B cell (primary cell): Measurements from ENCODE around the gene RPRD1B. TPM values are rescaled to one million over a fixed set of nuclear protein-coding genes. Genes with fewer than 3 reads are reported as not detected.

Experiments used
- ATAC-seq: fragments of 200-7000 bp; cut with Tn5 transposase; one replicate; pipeline ENCODE4 v1.10.0; 2021; ENCODE audit warnings: low read depth, mild to moderate bottlenecking, moderate number of reproducible peaks, moderate library complexity
- CTCF ChIA-PET: fragments of 350-600 bp; sonication (Branson Sonifier 250); formaldehyde crosslinking; loops from one replicate; lab custom pipeline; 2021; ENCODE audit warnings: antibody characterized with exemption, inconsistent platforms; lab: Charles Lee
- POLR2A ChIA-PET: fragments of 350-600 bp; sonication (Branson Sonifier 250); formaldehyde crosslinking; loops from one replicate; lab custom pipeline; 2021; ENCODE audit warnings: antibody characterized with exemption; lab: Charles Lee
- DNase-seq: peaks from one replicate; pipeline ENCODE4 v3.0.0; 2013
- H2AFZ ChIP-seq: 2 replicates; pipeline ENCODE4 v1.6.1; 2012; ENCODE audit warnings: mild to moderate bottlenecking, low read depth, low read length; ENCODE audit not compliant: insufficient read depth, poor library complexity, severe bottlenecking
- H3K27ac ChIP-seq, 2 donors: 1 replicate in 1 of 2; 2 replicates in 1 of 2; pipeline ENCODE4 v1.5.1; 2012 to 2013; ENCODE audit warnings: low read length in 2 of 2, mild to moderate bottlenecking in 2 of 2, moderate library complexity in 1 of 2
- H3K27me3 ChIP-seq, 4 experiments: fragments of 200-600 bp in 1 of 4; sonication (generic) in 1 of 4; replicated peaks in 1 of 4; 1 replicate in 2 of 4; 2 replicates in 2 of 4; pipeline versions ENCODE4 v1.6.1 to v1.7.0; 2013 to 2016; ENCODE audit warnings: low read length in 3 of 4, mild to moderate bottlenecking in 2 of 4, mixed read lengths in 1 of 4, moderate library complexity in 1 of 4; ENCODE audit not compliant: insufficient read depth in 4 of 4, control insufficient read depth in 3 of 4; ENCODE audit errors: control extremely low read depth in 1 of 4
- H3K36me3 ChIP-seq, 2 experiments: replicated peaks in 1 of 2; 1 replicate in 1 of 2; 2 replicates in 1 of 2; pipeline versions ENCODE4 v1.6.1 to v1.7.1; 2013; ENCODE audit warnings: low read length in 1 of 2; ENCODE audit not compliant: insufficient read depth in 2 of 2, control insufficient read depth in 1 of 2; ENCODE audit errors: control extremely low read depth in 1 of 2, extremely low read depth in 1 of 2
- H3K4me1 ChIP-seq, 2 donors: fragments of 200-600 bp in 1 of 2; sonication (generic) in 1 of 2; 1 replicate in 1 of 2; 2 replicates in 1 of 2; pipeline versions ENCODE4 v1.5.1 to v1.6.1; 2013 to 2017; ENCODE audit warnings: low read length in 2 of 2; ENCODE audit not compliant: control insufficient read depth in 2 of 2, insufficient read depth in 2 of 2
- H3K4me2 ChIP-seq: replicated peaks from 2 replicates; pipeline ENCODE3; 2012; ENCODE audit warnings: mild to moderate bottlenecking, low read depth, low read length; ENCODE audit not compliant: poor library complexity, severe bottlenecking
- H3K4me3 ChIP-seq, 5 experiments: fragments of 200-600 bp in 1 of 5; sonication (generic) in 1 of 5; 1 replicate in 3 of 5; 2 replicates in 2 of 5; pipeline versions ENCODE4 v1.5.1 to v1.7.0; 2011 to 2016; ENCODE audit warnings: low read length in 4 of 5, mild to moderate bottlenecking in 4 of 5, low read depth in 2 of 5, control low read depth in 1 of 5, moderate library complexity in 1 of 5; ENCODE audit not compliant: insufficient read depth in 1 of 5; ENCODE audit errors: control extremely low read depth in 1 of 5, extremely low read depth in 1 of 5
- H3K79me2 ChIP-seq: fragments of 200-600 bp; sonication (generic); one replicate; pipeline ENCODE4 v1.6.0; 2016; ENCODE audit warnings: low read length; ENCODE audit not compliant: control insufficient read depth, insufficient read depth
- H3K9ac ChIP-seq: fragments of 200-600 bp; sonication (generic); 2 replicates; pipeline ENCODE4 v1.6.1; 2017; ENCODE audit warnings: mild to moderate bottlenecking, low read length, moderate library complexity
- H3K9me3 ChIP-seq, 3 donors: one replicate each; pipeline versions ENCODE4 v1.6.1 to v1.7.1; 2013; ENCODE audit warnings: low read length in 2 of 3; ENCODE audit not compliant: control insufficient read depth in 2 of 3, insufficient read depth in 1 of 3; ENCODE audit errors: control extremely low read depth in 1 of 3
- H4K20me1 ChIP-seq: 2 replicates; pipeline ENCODE4 v1.6.0; 2012; ENCODE audit warnings: mild to moderate bottlenecking, low read length; ENCODE audit not compliant: insufficient read depth, control insufficient read depth, poor library complexity, severe bottlenecking
- H3K27ac Mint-ChIP-seq: one replicate; pipeline ENCODE4 v1.8.0; 2021; ENCODE audit warnings: mixed read lengths
- H3K27me3 Mint-ChIP-seq: one replicate; pipeline ENCODE4 v1.8.0; 2021; ENCODE audit warnings: mixed read lengths
- H3K4me1 Mint-ChIP-seq: one replicate; pipeline ENCODE4 v1.8.0; 2021; ENCODE audit warnings: mixed read lengths
- H3K4me3 Mint-ChIP-seq: one replicate; pipeline ENCODE4 v1.8.0; 2021; ENCODE audit warnings: mixed read lengths
- H3K9me3 Mint-ChIP-seq: one replicate; pipeline ENCODE4 v1.8.0; 2022; ENCODE audit warnings: mixed read lengths; ENCODE audit not compliant: insufficient read depth
- EZH2 ChIP-seq: IDR thresholded peaks from 2 replicates; pipeline ENCODE4 v1.6.1; 2012; ENCODE audit warnings: borderline replicate concordance, low read depth, mild to moderate bottlenecking, moderate library complexity, low read length; ENCODE audit not compliant: insufficient read depth, poor library complexity, severe bottlenecking
- WGBS: methylation state at CpG from one replicate; pipeline ENCODE4 v1.1.5; 2013; ENCODE audit warnings: missing lambda C conversion rate; ENCODE audit not compliant: insufficient coverage; 5-methylcytosine and 5-hydroxymethylcytosine counted together
- intact Hi-C: fragments of 100-400 bp; cut with micrococcal nuclease; formaldehyde crosslinking; loops from one replicate; pipeline ENCODE4 v1.10.0; 2022
- polyA plus RNA-seq: library from polyadenylated mRNA; depleted of rRNA; stranded (reverse); fragments of >200 nt; gene quantifications from 2 replicates; pipeline ENCODE4 v1.2.3, GENCODE V29; 2012
- total RNA-seq, 2 donors: library from RNA; stranded (reverse); fragments of 120-200 nt in 1 of 2; gene quantifications; 1 replicate in 1 of 2; 2 replicates in 1 of 2; pipeline versions ENCODE4 v1.2.3 to v1.2.4, GENCODE V29; 2013 to 2022
- TF ChIP-seq, protein P1 (sequence below): fragments of 200-600 bp; IDR thresholded peaks from one replicate; pipeline ENCODE4 v1.8.0; 2022; ENCODE audit warnings: antibody characterized with exemption, mild to moderate bottlenecking

The RPRD1B gene
- total and polyA plus RNA-seq, 2 donors (not counting 1 experiment from before 2014, with no cell fraction given) = 6.0 to 54.9 TPM

DNA sequence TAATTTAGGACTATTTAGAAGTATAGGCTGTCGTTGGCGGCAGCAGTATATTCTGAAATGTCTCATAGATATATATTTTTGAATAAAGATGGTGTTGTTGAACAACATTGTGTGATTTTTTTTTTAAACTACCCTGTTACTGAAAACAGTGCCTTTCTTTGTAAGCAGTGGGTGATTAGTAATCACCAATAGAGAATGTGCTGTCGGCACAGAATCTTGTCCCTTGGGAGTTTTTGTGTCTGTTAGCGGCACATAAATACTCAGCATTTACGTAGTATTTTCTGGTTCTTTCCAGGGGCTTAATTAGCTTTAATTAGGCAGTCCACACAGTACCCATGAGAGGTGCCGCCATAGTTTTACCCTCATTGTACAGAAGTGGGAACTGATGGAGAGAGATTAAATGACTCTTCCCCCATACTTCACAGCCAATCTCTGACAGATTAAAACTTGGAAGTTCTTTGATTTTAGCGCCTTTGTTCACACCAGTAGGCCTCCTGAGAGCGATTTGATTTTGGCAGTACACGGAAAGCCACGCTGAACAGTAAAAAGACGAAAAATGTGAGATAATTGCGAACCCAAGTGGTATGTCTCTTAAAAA, 58.8 kb downstream of the RPRD1B start:
- peak overlapping the region; percentile 95 to 96 for H3K27ac ChIP-seq
- H3K36me3 ChIP-seq = peaks cover 7 to 20% of the 10 kb centered on the region in 2 experiments
- no peaks in the 10 kb centered on the region for H3K27me3 ChIP-seq
- 94% methylated on average over 8 of the region's 12 CpGs for WGBS
- peak overlapping the region; percentile 13 for H2AFZ ChIP-seq
- Mint-ChIP-seq H3K4me1 (peaks cover 75% of the 10 kb centered on the region), H3K27ac (peak overlapping the region; percentile 96), H3K9me3 (no peaks in the 10 kb centered on the region), H3K27me3 (no peaks in the 10 kb centered on the region), H3K4me3 (peak overlapping the region; percentile 64)
- H4K20me1 ChIP-seq = no peaks in the 10 kb centered on the region
- no peaks in the 10 kb centered on the region for H3K9me3 ChIP-seq
- H3K9ac ChIP-seq = peak overlapping the region; percentile 38
- peak overlapping the region in 1 of 5 experiments; percentile 23 for H3K4me3 ChIP-seq
- TF ChIP-seq EZH2 = no peak
- TF ChIP-seq, protein P1, sequence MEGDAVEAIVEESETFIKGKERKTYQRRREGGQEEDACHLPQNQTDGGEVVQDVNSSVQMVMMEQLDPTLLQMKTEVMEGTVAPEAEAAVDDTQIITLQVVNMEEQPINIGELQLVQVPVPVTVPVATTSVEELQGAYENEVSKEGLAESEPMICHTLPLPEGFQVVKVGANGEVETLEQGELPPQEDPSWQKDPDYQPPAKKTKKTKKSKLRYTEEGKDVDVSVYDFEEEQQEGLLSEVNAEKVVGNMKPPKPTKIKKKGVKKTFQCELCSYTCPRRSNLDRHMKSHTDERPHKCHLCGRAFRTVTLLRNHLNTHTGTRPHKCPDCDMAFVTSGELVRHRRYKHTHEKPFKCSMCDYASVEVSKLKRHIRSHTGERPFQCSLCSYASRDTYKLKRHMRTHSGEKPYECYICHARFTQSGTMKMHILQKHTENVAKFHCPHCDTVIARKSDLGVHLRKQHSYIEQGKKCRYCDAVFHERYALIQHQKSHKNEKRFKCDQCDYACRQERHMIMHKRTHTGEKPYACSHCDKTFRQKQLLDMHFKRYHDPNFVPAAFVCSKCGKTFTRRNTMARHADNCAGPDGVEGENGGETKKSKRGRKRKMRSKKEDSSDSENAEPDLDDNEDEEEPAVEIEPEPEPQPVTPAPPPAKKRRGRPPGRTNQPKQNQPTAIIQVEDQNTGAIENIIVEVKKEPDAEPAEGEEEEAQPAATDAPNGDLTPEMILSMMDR = no peak
- H3K4me2 ChIP-seq = peak overlapping the region; percentile 55
- peaks cover 5% of the 10 kb centered on the region for H3K79me2 ChIP-seq
- H3K4me1 ChIP-seq = peaks cover 53 to 60% of the 10 kb centered on the region in 2 donors
- ATAC-seq (peak; percentile 52), DNase-seq (peak; percentile 65)
- CTCF ChIA-PET = interaction anchor here (0.8 to 14.1 kb wide), 6 partner anchors 17 to 128 kb away, joined by 3 to 131 read pairs (median 8); no protein-coding TSS in a partner anchor
- POLR2A ChIA-PET = interaction anchor here (1.0 kb wide), 1 partner anchor 16 kb away, joined by 20 read pairs; no protein-coding TSS in a partner anchor
- intact Hi-C loops = no loop called here

DNA sequence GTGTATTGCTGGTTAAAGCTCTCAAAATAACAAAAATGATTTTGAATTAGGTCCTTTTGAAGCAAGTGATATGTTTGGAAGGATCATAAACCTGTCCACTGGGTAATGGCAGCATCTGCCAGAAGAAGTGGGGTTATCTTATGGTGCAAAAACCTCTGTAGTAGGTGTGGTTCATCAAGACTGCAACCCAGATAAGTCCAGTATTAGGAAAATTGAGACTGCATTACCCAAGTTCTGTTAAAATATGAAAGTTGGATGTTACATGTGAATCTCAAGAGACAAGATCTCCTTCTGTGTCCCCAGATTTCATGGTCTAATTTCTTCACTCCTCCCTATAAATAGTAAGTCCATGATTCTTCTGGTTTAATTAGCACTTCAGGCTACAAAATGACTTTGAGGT, 59.4 kb downstream of the RPRD1B start:
- DNase-seq = no peak
- Histone ChIP-seq H3K4me1 (peaks cover 53 to 60% of the 10 kb centered on the region in 2 donors), H3K27me3 (no peaks in the 10 kb centered on the region), H4K20me1 (no peaks in the 10 kb centered on the region), H3K79me2 (peaks cover 5% of the 10 kb centered on the region), H2AFZ (no peak overlapping the region), H3K4me3 (peak overlapping the region in 1 of 5 experiments; percentile 1), H3K27ac (peak overlapping the region; percentile 95 to 96), H3K9me3 (no peaks in the 10 kb centered on the region), H3K4me2 (peak overlapping the region; percentile 55), H3K36me3 (peaks cover 6 to 17% of the 10 kb centered on the region in 2 experiments), H3K9ac (peak overlapping the region; percentile 38)
- POLR2A ChIA-PET = interaction anchor here (1.0 to 1.8 kb wide), 2 partner anchors 16 to 17 kb away, joined by 5 to 20 read pairs; no protein-coding TSS in a partner anchor
- intact Hi-C loops = no loop called here
- Mint-ChIP-seq H3K27ac (peak overlapping the region; percentile 96), H3K4me3 (peak overlapping the region; percentile 64), H3K27me3 (no peaks in the 10 kb centered on the region), H3K9me3 (no peaks in the 10 kb centered on the region), H3K4me1 (peaks cover 73% of the 10 kb centered on the region)
- TF ChIP-seq EZH2 = no peak
- TF ChIP-seq, protein P1 = no peak
- ATAC-seq = no peak
- CTCF ChIA-PET = interaction anchor here (1.2 to 14.1 kb wide), 6 partner anchors 17 to 129 kb away, joined by 3 to 131 read pairs (median 10); no protein-coding TSS in a partner anchor
